ENCODE measurements around the gene SLC25A28. TPM values are rescaled to one million over a fixed set of nuclear protein-coding genes. Genes with fewer than 3 reads are reported as not detected.

Gene SLC25A28
- total and polyA plus RNA-seq, 2 experiments from 2014 or later, result 12.4 to 15.5 TPM

- Mint-ChIP-seq H3K27me3 (ENCODE audit: insufficient read depth, low read depth, poor library complexity) (peaks cover 2% of the 10 kb centered on the region), H3K27ac (no peak overlapping the region), H3K4me1 (peaks cover 12% of the 10 kb centered on the region), H3K36me3 (ENCODE audit: low read depth) (no peaks in the 10 kb centered on the region), H3K9me3 (no peaks in the 10 kb centered on the region), H3K4me3 (no peak overlapping the region)
- H3K27me3 ChIP-seq (ENCODE audit: insufficient read depth), result no peaks in the 10 kb centered on the region
- peak overlapping the region; percentile 95 for H2AFZ ChIP-seq
- no peak overlapping the region for H3K27ac ChIP-seq (ENCODE audit: low read depth)
- H3K79me2 ChIP-seq (replicated peaks; ENCODE audit: insufficient read depth), result no peaks in the 10 kb centered on the region
- H3K36me3 ChIP-seq (ENCODE audit: insufficient read depth), result no peaks in the 10 kb centered on the region
- peaks cover 5% of the 10 kb centered on the region; the same call in 1 of the 2 replicates for H3K4me1 ChIP-seq (ENCODE audit: insufficient read depth)
- DNase-seq (ENCODE audit: low spot score), result no peak
- no peaks in the 10 kb centered on the region for H3F3A ChIP-seq (replicated peaks; ENCODE audit: low read depth)
- no peaks in the 10 kb centered on the region for H4K20me1 ChIP-seq (replicated peaks; ENCODE audit: insufficient read depth)
- peak; percentile 48 for ATAC-seq
- H3K4me3 ChIP-seq, result no peak overlapping the region
- H3K9me2 ChIP-seq (ENCODE audit: insufficient read depth), result peaks cover 2% of the 10 kb centered on the region; the same call in 1 of the 2 replicates
- no peak overlapping the region for H3K4me2 ChIP-seq
- TF ChIP-seq, protein P1, sequence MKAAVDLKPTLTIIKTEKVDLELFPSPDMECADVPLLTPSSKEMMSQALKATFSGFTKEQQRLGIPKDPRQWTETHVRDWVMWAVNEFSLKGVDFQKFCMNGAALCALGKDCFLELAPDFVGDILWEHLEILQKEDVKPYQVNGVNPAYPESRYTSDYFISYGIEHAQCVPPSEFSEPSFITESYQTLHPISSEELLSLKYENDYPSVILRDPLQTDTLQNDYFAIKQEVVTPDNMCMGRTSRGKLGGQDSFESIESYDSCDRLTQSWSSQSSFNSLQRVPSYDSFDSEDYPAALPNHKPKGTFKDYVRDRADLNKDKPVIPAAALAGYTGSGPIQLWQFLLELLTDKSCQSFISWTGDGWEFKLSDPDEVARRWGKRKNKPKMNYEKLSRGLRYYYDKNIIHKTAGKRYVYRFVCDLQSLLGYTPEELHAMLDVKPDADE (IDR thresholded peaks at IDR 0.05), result no peak
- TF ChIP-seq CREB1 (CRISPR knock-in tag; IDR thresholded peaks at IDR 0.05; ENCODE audit: low read depth) (no peak), ZNF114 (CRISPR knock-in tag; IDR thresholded peaks at IDR 0.05) (no peak), ZNF331 (CRISPR knock-in tag; IDR thresholded peaks at IDR 0.05; ENCODE audit: low read depth) (no peak), JUNB (IDR thresholded peaks at IDR 0.05; ENCODE audit: unreplicated experiment) (no peak), EZH2phosphoT487 (IDR thresholded peaks at IDR 0.05; ENCODE audit: unreplicated experiment) (no peak), NANOG (IDR thresholded peaks at IDR 0.05; ENCODE audit: borderline replicate concordance) (no peak), CTCF (conservative IDR thresholded peaks at IDR 0.05; ENCODE audit: low read depth in 2 of 2) (no peak), POLR2AphosphoS5 (IDR thresholded peaks at IDR 0.05; ENCODE audit: low read depth) (no peak), EZH2 (IDR thresholded peaks at IDR 0.05; ENCODE audit: low read depth, unreplicated experiment) (no peak), REST (IDR thresholded peaks at IDR 0.05; ENCODE audit: unreplicated experiment) (no peak), STAT1 (IDR thresholded peaks at IDR 0.05; ENCODE audit: unreplicated experiment) (no peak)
- TF ChIP-seq, protein P2, sequence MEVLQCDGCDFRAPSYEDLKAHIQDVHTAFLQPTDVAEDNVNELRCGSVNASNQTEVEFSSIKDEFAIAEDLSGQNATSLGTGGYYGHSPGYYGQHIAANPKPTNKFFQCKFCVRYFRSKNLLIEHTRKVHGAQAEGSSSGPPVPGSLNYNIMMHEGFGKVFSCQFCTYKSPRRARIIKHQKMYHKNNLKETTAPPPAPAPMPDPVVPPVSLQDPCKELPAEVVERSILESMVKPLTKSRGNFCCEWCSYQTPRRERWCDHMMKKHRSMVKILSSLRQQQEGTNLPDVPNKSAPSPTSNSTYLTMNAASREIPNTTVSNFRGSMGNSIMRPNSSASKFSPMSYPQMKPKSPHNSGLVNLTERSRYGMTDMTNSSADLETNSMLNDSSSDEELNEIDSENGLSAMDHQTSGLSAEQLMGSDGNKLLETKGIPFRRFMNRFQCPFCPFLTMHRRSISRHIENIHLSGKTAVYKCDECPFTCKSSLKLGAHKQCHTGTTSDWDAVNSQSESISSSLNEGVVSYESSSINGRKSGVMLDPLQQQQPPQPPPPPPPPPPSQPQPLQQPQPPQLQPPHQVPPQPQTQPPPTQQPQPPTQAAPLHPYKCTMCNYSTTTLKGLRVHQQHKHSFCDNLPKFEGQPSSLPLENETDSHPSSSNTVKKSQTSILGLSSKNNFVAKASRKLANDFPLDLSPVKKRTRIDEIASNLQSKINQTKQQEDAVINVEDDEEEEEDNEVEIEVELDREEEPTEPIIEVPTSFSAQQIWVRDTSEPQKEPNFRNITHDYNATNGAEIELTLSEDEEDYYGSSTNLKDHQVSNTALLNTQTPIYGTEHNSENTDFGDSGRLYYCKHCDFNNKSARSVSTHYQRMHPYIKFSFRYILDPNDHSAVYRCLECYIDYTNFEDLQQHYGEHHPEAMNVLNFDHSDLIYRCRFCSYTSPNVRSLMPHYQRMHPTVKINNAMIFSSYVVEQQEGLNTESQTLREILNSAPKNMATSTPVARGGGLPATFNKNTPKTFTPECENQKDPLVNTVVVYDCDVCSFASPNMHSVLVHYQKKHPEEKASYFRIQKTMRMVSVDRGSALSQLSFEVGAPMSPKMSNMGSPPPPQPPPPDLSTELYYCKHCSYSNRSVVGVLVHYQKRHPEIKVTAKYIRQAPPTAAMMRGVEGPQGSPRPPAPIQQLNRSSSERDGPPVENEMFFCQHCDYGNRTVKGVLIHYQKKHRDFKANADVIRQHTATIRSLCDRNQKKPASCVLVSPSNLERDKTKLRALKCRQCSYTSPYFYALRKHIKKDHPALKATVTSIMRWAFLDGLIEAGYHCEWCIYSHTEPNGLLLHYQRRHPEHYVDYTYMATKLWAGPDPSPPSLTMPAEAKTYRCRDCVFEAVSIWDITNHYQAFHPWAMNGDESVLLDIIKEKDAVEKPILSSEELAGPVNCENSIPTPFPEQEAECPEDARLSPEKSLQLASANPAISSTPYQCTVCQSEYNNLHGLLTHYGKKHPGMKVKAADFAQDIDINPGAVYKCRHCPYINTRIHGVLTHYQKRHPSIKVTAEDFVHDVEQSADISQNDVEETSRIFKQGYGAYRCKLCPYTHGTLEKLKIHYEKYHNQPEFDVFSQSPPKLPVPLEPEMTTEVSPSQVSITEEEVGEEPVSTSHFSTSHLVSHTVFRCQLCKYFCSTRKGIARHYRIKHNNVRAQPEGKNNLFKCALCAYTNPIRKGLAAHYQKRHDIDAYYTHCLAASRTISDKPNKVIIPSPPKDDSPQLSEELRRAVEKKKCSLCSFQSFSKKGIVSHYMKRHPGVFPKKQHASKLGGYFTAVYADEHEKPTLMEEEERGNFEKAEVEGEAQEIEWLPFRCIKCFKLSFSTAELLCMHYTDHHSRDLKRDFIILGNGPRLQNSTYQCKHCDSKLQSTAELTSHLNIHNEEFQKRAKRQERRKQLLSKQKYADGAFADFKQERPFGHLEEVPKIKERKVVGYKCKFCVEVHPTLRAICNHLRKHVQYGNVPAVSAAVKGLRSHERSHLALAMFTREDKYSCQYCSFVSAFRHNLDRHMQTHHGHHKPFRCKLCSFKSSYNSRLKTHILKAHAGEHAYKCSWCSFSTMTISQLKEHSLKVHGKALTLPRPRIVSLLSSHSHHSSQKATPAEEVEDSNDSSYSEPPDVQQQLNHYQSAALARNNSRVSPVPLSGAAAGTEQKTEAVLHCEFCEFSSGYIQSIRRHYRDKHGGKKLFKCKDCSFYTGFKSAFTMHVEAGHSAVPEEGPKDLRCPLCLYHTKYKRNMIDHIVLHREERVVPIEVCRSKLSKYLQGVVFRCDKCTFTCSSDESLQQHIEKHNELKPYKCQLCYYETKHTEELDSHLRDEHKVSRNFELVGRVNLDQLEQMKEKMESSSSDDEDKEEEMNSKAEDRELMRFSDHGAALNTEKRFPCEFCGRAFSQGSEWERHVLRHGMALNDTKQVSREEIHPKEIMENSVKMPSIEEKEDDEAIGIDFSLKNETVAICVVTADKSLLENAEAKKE (CRISPR knock-in tag; IDR thresholded peaks at IDR 0.05), result no peak
Observed at GRCh38 chr10:99583687-99584086, 36.6 kb downstream of the SLC25A28 start.
